Trophoblast cell (in vitro differentiated cells and primary cell): ENCODE data around the gene OPCML.
A peak's percentile ranks its signal among the peaks of the same experiment; 100 is the strongest.

Experiments used
- DNase-seq, 2 donors: peaks; one replicate each; pipeline ENCODE4 v3.0.0-alpha.2; 2016
- H2AFZ ChIP-seq: 2 replicates; pipeline ENCODE4 v1.6.1; 2013; ENCODE audit warnings: low read length, moderate library complexity, mild to moderate bottlenecking; ENCODE audit not compliant: insufficient read depth, poor library complexity
- H2AK5ac ChIP-seq: 2 replicates; pipeline ENCODE4 v1.6.1; 2013; ENCODE audit warnings: mild to moderate bottlenecking, low read length
- H2BK120ac ChIP-seq: 2 replicates; pipeline ENCODE4 v1.6.1; 2013; ENCODE audit warnings: low read length, mild to moderate bottlenecking, moderate library complexity; ENCODE audit not compliant: insufficient read depth, poor library complexity
- H2BK12ac ChIP-seq: 2 replicates; pipeline ENCODE4 v1.6.1; 2013; ENCODE audit warnings: mild to moderate bottlenecking, low read length, moderate library complexity
- H2BK5ac ChIP-seq: 2 replicates; pipeline ENCODE4 v1.6.1; 2013; ENCODE audit warnings: low read length, low read depth, moderate library complexity, mild to moderate bottlenecking; ENCODE audit not compliant: poor library complexity
- H3K14ac ChIP-seq: 2 replicates; pipeline ENCODE4 v1.6.1; 2013; ENCODE audit warnings: mild to moderate bottlenecking, low read length
- H3K18ac ChIP-seq: 2 replicates; pipeline ENCODE4 v1.6.1; 2013; ENCODE audit warnings: mild to moderate bottlenecking, low read length
- H3K23ac ChIP-seq: 2 replicates; pipeline ENCODE4 v1.6.1; 2013; ENCODE audit warnings: low read length
- H3K27ac ChIP-seq: 2 replicates; pipeline ENCODE4 v1.5.1; 2013; ENCODE audit warnings: low read depth, mild to moderate bottlenecking, inconsistent platforms, low read length, moderate library complexity
- H3K27me3 ChIP-seq: 2 replicates; pipeline ENCODE4 v1.6.1; 2013; ENCODE audit warnings: inconsistent platforms, mild to moderate bottlenecking, low read length, moderate library complexity; ENCODE audit not compliant: insufficient read depth
- H3K36me3 ChIP-seq, 2 experiments: 1 replicate in 1 of 2; 2 replicates in 1 of 2; pipeline ENCODE4 v1.6.1; 2013; ENCODE audit warnings: low read length in 2 of 2, mild to moderate bottlenecking in 2 of 2, moderate library complexity in 1 of 2; ENCODE audit not compliant: insufficient read depth in 2 of 2, control insufficient read depth in 1 of 2
- H3K4ac ChIP-seq: 2 replicates; pipeline ENCODE4 v1.6.1; 2013; ENCODE audit warnings: low read depth, mild to moderate bottlenecking, low read length, moderate library complexity
- H3K4me1 ChIP-seq, 2 experiments: 1 replicate in 1 of 2; 2 replicates in 1 of 2; pipeline ENCODE4 v1.6.1; 2013; ENCODE audit warnings: low read length in 2 of 2, mild to moderate bottlenecking in 2 of 2, moderate library complexity in 1 of 2; ENCODE audit not compliant: insufficient read depth in 2 of 2, control insufficient read depth in 1 of 2
- H3K4me2 ChIP-seq: 2 replicates; pipeline ENCODE4 v1.6.1; 2013; ENCODE audit warnings: inconsistent platforms, mild to moderate bottlenecking, low read length, moderate library complexity
- H3K4me3 ChIP-seq: 2 replicates; pipeline ENCODE4 v1.5.1; 2013; ENCODE audit warnings: mild to moderate bottlenecking, low read depth, low read length, inconsistent platforms
- H3K79me1 ChIP-seq: one replicate; pipeline ENCODE4 v1.6.1; 2013; ENCODE audit warnings: low read length
- H3K79me2 ChIP-seq: 2 replicates; pipeline ENCODE4 v1.6.1; 2013; ENCODE audit warnings: low read length, mild to moderate bottlenecking; ENCODE audit not compliant: control insufficient read depth, insufficient read depth, poor library complexity
- H3K9ac ChIP-seq: 2 replicates; pipeline ENCODE4 v1.6.1; 2013; ENCODE audit warnings: mild to moderate bottlenecking, low read length
- H3K9me3 ChIP-seq: 2 replicates; pipeline ENCODE4 v1.6.1; 2013; ENCODE audit warnings: low read depth, mild to moderate bottlenecking, control low read depth, inconsistent platforms, low read length; ENCODE audit not compliant: insufficient read depth
- H4K12ac ChIP-seq: 2 replicates; pipeline ENCODE4 v1.6.1; 2013; ENCODE audit warnings: low read depth, mild to moderate bottlenecking, low read length, moderate library complexity
- H4K8ac ChIP-seq: 2 replicates; pipeline ENCODE4 v1.6.1; 2013; ENCODE audit warnings: low read depth, mild to moderate bottlenecking, low read length, moderate library complexity
- H4K91ac ChIP-seq: one replicate; pipeline ENCODE4 v1.6.1; 2013; ENCODE audit warnings: low read depth, mild to moderate bottlenecking, low read length, moderate library complexity
- WGBS: extraction: QIAGEN DNeasy Blood & Tissue Kit; methylation state at CpG from one replicate; pipeline ENCODE4 v1.1.7; 2013; ENCODE audit warnings: missing lambda C conversion rate; ENCODE audit not compliant: insufficient read length, insufficient coverage; ENCODE audit errors: extremely low coverage; 5-methylcytosine and 5-hydroxymethylcytosine counted together

Gene OPCML

DNA sequence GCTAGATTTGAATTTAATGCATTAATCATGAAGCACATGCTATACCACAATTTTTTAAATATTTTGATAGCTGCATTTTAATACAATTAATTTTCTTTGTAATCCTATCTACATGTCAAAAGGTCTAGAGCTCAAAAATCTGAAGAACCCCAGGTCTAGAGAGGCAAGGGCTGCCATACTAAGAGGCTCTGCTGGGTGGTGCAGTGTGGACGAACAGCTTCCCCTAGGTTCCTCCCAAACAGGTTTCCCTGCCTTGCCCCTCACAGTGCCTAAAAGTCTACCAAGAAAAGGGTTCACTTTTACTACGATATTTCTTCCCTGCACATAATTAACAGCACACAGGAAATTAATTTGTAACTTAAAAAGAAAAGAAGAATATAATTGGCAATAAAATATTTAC, 681.1 kb downstream of the OPCML start:
- no peak overlapping the region for H3K18ac ChIP-seq
- H3K27ac ChIP-seq = no peak overlapping the region
- H3K4me3 ChIP-seq = no peak overlapping the region
- H3K79me1 ChIP-seq = no peaks in the 10 kb centered on the region
- no peak overlapping the region for H2BK120ac ChIP-seq
- no CpG with 5 or more reads among the region's 2 CpGs for WGBS
- no peak overlapping the region for H3K4ac ChIP-seq
- H3K23ac ChIP-seq = no peak overlapping the region
- H4K8ac ChIP-seq = no peak overlapping the region
- H3K4me1 ChIP-seq = no peaks in the 10 kb centered on the region
- H2AFZ ChIP-seq = no peak overlapping the region
- no peak for DNase-seq
- no peak overlapping the region for H4K91ac ChIP-seq
- H4K12ac ChIP-seq = no peak overlapping the region
- H2AK5ac ChIP-seq = no peak overlapping the region
- H3K79me2 ChIP-seq = no peaks in the 10 kb centered on the region
- H3K27me3 ChIP-seq = no peaks in the 10 kb centered on the region
- no peak overlapping the region for H3K9ac ChIP-seq
- no peak overlapping the region for H2BK12ac ChIP-seq
- H3K14ac ChIP-seq = no peak overlapping the region
- H2BK5ac ChIP-seq = no peak overlapping the region
- H3K36me3 ChIP-seq = no peaks in the 10 kb centered on the region
- H3K4me2 ChIP-seq = no peak overlapping the region
- H3K9me3 ChIP-seq = no peaks in the 10 kb centered on the region

DNA sequence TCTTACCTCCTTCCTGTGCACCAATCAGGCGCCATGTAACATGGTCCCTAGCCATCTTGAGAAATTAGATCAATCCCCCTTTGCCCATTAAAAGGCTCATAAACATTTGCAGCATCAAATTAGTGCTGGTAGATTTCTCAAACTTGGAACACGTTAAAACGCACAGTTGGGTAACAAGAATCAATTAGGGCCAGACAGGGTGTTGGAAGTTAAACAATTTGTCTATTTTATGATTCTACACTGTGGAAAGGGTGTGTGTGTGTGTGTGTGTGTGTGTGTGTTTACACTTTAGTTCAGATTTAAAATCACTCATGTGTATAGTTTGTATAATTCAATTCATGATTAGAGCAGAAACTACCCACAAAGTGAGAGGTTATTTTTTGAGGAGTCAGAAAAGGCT, 682.0 kb downstream of the OPCML start:
- Histone ChIP-seq H3K4ac (no peak overlapping the region), H3K4me1 (no peaks in the 10 kb centered on the region), H2BK120ac (no peak overlapping the region), H2AK5ac (no peak overlapping the region), H3K27ac (no peak overlapping the region), H3K9ac (no peak overlapping the region), H4K12ac (no peak overlapping the region), H3K9me3 (no peaks in the 10 kb centered on the region), H2AFZ (no peak overlapping the region), H3K79me1 (no peaks in the 10 kb centered on the region), H4K91ac (no peak overlapping the region), H3K4me3 (no peak overlapping the region), H3K23ac (no peak overlapping the region), H3K79me2 (no peaks in the 10 kb centered on the region), H3K36me3 (no peaks in the 10 kb centered on the region), H3K14ac (no peak overlapping the region), H2BK12ac (no peak overlapping the region), H3K18ac (no peak overlapping the region), H4K8ac (no peak overlapping the region), H3K4me2 (no peak overlapping the region), H3K27me3 (no peaks in the 10 kb centered on the region), H2BK5ac (no peak overlapping the region)
- DNase-seq = no peak
- WGBS = no CpG with 5 or more reads among the region's 3 CpGs

- no peaks in the 10 kb centered on the region for H3K36me3 ChIP-seq
- H4K8ac ChIP-seq = no peak overlapping the region
- H3K27me3 ChIP-seq = no peaks in the 10 kb centered on the region
- no peaks in the 10 kb centered on the region for H3K9me3 ChIP-seq
- no peak overlapping the region for H2AK5ac ChIP-seq
- H2BK12ac ChIP-seq = no peak overlapping the region
- H3K18ac ChIP-seq = no peak overlapping the region
- no CpG with 5 or more reads among the region's 2 CpGs for WGBS
- H3K23ac ChIP-seq = no peak overlapping the region
- no peak overlapping the region for H2BK120ac ChIP-seq
- no peak overlapping the region for H3K4me2 ChIP-seq
- no peak overlapping the region for H3K4me3 ChIP-seq
- H3K4ac ChIP-seq = no peak overlapping the region
- no peak overlapping the region for H3K14ac ChIP-seq
- H3K79me1 ChIP-seq = no peaks in the 10 kb centered on the region
- H4K12ac ChIP-seq = no peak overlapping the region
- no peak overlapping the region for H2AFZ ChIP-seq
- no peaks in the 10 kb centered on the region for H3K79me2 ChIP-seq
- peak in 1 of 2 donors; percentile 26 for DNase-seq
- no peak overlapping the region for H3K9ac ChIP-seq
- H3K27ac ChIP-seq = no peak overlapping the region
- no peak overlapping the region for H4K91ac ChIP-seq
- no peak overlapping the region for H2BK5ac ChIP-seq
- H3K4me1 ChIP-seq = no peaks in the 10 kb centered on the region
These were observed 684.0 kb downstream of the OPCML start for GRCh38 chr11:132848336-132848735.

- no peaks in the 10 kb centered on the region for H3K36me3 ChIP-seq
- no CpG with 5 or more reads among the region's 4 CpGs for WGBS
- no peaks in the 10 kb centered on the region for H3K79me1 ChIP-seq
- no peak overlapping the region for H2BK120ac ChIP-seq
- no peak overlapping the region for H2AK5ac ChIP-seq
- H3K14ac ChIP-seq = no peak overlapping the region
- no peak overlapping the region for H2AFZ ChIP-seq
- H3K79me2 ChIP-seq = no peaks in the 10 kb centered on the region
- no peak overlapping the region for H3K4me3 ChIP-seq
- H4K12ac ChIP-seq = no peak overlapping the region
- H4K8ac ChIP-seq = no peak overlapping the region
- no peak overlapping the region for H3K27ac ChIP-seq
- no peak for DNase-seq
- no peaks in the 10 kb centered on the region for H3K9me3 ChIP-seq
- H3K4me2 ChIP-seq = no peak overlapping the region
- no peak overlapping the region for H3K23ac ChIP-seq
- no peaks in the 10 kb centered on the region for H3K4me1 ChIP-seq
- no peak overlapping the region for H3K4ac ChIP-seq
- H3K27me3 ChIP-seq = no peaks in the 10 kb centered on the region
- no peak overlapping the region for H4K91ac ChIP-seq
- no peak overlapping the region for H2BK12ac ChIP-seq
- no peak overlapping the region for H2BK5ac ChIP-seq
- no peak overlapping the region for H3K9ac ChIP-seq
- H3K18ac ChIP-seq = no peak overlapping the region
These were observed 686.2 kb downstream of the OPCML start for GRCh38 chr11:132846075-132846474.
